Type B pancreatic cell (in vitro differentiated cells): ENCODE results near the gene NCKAP1. TPM values are rescaled to one million over a fixed set of nuclear protein-coding genes. Genes with fewer than 3 reads are reported as not detected.

Experiments
- DNase-seq: peaks from one replicate; pipeline ENCODE4 v3.0.0; 2021; ENCODE audit warnings: mixed read lengths; ENCODE audit not compliant: unreplicated experiment; ENCODE audit errors: extremely low spot score
- H3K27ac Mint-ChIP-seq: 2 replicates; pipeline ENCODE4 v1.8.0; 2021; ENCODE audit warnings: mild to moderate bottlenecking, mixed read lengths
- H3K27me3 Mint-ChIP-seq: 2 replicates; pipeline ENCODE4 v1.8.0; 2021; ENCODE audit warnings: mixed read lengths
- H3K36me3 Mint-ChIP-seq: 2 replicates; pipeline ENCODE4 v1.8.0; 2021; ENCODE audit warnings: mixed read lengths
- H3K4me1 Mint-ChIP-seq: one replicate; pipeline ENCODE4 v1.8.0; 2021; ENCODE audit warnings: mixed read lengths; ENCODE audit not compliant: unreplicated experiment
- H3K4me3 Mint-ChIP-seq: 2 replicates; pipeline ENCODE4 v1.8.0; 2021; ENCODE audit warnings: mild to moderate bottlenecking, mixed read lengths
- H3K9me3 Mint-ChIP-seq: 2 replicates; pipeline ENCODE4 v1.8.0; 2021; ENCODE audit warnings: mixed read lengths
- total RNA-seq: library from RNA; stranded (reverse); gene quantifications from 2 replicates; pipeline ENCODE4 v1.2.1, GENCODE V29; 2021; ENCODE audit warnings: low replicate concordance
- TF ChIP-seq, protein P1 (sequence below): fragments of 200-600 bp; sonication (generic); conservative IDR thresholded peaks from 2 replicates; pipeline ENCODE4 v1.5.0; 2021; ENCODE audit warnings: antibody characterized with exemption, mild to moderate bottlenecking

The NCKAP1 gene
- total RNA-seq, 1 donor from 2014 or later = 104 TPM

DNA sequence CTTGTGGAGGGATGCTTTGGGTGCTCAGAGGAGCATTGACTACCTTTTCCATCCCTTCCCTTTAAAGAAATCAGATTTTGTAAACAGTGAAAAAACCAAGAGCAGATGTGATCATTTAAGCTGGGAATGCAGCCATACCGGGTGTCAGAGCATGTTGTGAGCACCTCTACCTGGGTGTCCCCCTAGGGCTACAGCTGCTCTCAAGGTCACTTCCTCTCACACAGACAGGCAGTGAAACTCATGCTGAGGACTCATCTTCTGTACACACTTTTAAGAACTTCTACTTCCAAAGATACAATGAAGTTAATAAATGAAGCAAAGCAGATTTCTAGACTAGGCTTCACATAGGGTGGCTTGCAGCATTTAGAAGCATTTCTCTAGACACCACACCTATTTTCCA is 123.4 kb downstream of the NCKAP1 start:
- peaks cover 59% of the 10 kb centered on the region for H3K36me3 Mint-ChIP-seq
- peaks cover 21% of the 10 kb centered on the region for H3K4me1 Mint-ChIP-seq
- H3K4me3 Mint-ChIP-seq = no peak overlapping the region
- H3K9me3 Mint-ChIP-seq = no peaks in the 10 kb centered on the region
- TF ChIP-seq, protein P1, sequence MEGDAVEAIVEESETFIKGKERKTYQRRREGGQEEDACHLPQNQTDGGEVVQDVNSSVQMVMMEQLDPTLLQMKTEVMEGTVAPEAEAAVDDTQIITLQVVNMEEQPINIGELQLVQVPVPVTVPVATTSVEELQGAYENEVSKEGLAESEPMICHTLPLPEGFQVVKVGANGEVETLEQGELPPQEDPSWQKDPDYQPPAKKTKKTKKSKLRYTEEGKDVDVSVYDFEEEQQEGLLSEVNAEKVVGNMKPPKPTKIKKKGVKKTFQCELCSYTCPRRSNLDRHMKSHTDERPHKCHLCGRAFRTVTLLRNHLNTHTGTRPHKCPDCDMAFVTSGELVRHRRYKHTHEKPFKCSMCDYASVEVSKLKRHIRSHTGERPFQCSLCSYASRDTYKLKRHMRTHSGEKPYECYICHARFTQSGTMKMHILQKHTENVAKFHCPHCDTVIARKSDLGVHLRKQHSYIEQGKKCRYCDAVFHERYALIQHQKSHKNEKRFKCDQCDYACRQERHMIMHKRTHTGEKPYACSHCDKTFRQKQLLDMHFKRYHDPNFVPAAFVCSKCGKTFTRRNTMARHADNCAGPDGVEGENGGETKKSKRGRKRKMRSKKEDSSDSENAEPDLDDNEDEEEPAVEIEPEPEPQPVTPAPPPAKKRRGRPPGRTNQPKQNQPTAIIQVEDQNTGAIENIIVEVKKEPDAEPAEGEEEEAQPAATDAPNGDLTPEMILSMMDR = no peak
- DNase-seq = no peak
- no peaks in the 10 kb centered on the region for H3K27me3 Mint-ChIP-seq
- no peak overlapping the region for H3K27ac Mint-ChIP-seq

DNA sequence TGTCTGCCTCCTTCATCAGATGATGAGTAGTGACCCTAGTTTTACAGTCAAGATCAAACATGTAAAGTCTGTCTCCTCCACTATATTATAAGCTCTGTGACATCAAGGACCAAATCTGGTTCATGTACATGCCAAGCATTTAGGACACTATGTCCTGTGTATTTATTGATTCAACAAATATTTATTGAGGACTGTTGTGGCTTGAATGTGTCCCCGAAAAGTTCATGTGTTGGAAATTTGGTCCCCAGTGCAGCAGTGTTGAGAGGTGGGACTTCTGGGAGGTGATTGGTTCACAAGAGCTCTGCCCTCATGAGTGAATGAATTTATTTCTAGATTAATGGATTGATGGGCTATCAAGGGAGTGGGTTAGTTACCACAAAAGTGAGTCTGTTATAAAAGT is 125.2 kb downstream of the NCKAP1 start:
- Mint-ChIP-seq H3K9me3 (no peaks in the 10 kb centered on the region), H3K27ac (no peak overlapping the region), H3K4me1 (peaks cover 21% of the 10 kb centered on the region), H3K36me3 (peaks cover 60% of the 10 kb centered on the region), H3K27me3 (no peaks in the 10 kb centered on the region), H3K4me3 (no peak overlapping the region)
- TF ChIP-seq, protein P1 = no peak
- no peak for DNase-seq

DNA sequence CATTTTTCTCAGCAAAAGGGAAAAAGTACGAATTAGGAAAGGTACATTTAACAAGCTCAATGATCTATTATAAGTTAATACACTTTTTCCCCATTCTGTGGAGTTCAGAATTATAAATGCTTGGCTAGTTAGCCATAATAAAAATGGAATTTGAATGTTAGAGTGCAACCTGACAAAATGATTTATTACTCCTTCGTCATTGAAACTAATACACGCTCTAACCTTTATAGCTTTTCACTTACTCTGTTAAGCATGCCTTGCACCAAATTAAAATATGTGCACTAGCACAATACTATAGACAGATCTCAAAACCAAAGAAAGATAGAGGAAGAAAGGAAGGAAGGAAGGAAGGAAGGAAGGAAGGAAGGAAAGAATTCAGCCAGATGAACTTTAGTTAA is 125.7 kb downstream of the NCKAP1 start:
- Mint-ChIP-seq H3K4me3 (no peak overlapping the region), H3K4me1 (peaks cover 22% of the 10 kb centered on the region), H3K27me3 (no peaks in the 10 kb centered on the region), H3K36me3 (peaks cover 58% of the 10 kb centered on the region), H3K9me3 (no peaks in the 10 kb centered on the region), H3K27ac (peak overlapping the region; percentile 35)
- DNase-seq = no peak
- TF ChIP-seq, protein P1 = no peak

DNA sequence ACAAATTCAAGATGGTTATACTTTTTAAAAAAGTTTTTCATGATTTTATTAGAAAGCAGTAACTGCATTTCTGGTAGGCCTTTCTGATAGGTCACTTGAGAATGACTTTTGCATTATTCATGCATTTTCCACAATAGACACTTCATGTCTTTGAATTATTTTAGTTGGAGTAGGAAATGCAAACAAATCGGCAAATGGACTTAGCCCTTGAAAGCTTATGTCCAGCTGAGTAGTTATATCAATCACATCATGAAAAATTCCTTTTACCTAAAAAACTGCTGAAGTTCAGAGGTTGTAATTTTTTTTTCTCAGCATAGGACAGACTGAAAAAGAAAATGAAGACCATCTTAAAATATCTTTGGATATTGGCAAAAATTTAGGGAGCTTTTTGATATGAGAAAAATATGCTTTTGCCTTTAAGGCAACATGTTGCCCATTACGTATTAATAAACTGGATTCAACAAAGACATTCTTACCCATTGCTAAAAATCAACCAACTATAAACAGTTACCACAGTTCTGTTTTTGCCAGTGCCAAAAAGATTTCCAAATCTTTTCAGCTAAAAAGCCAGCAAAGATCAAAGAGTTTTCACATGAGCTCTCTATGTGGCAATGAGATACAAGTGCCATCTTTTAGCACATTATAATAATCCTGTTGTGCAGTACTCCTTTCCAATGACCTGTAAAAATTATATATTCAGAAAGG is 126.3 kb downstream of the NCKAP1 start:
- TF ChIP-seq, protein P1 = no peak
- DNase-seq = no peak
- Mint-ChIP-seq H3K4me1 (peaks cover 27% of the 10 kb centered on the region), H3K36me3 (peaks cover 58% of the 10 kb centered on the region), H3K4me3 (no peak overlapping the region), H3K27ac (no peak overlapping the region), H3K27me3 (no peaks in the 10 kb centered on the region), H3K9me3 (no peaks in the 10 kb centered on the region)

DNA sequence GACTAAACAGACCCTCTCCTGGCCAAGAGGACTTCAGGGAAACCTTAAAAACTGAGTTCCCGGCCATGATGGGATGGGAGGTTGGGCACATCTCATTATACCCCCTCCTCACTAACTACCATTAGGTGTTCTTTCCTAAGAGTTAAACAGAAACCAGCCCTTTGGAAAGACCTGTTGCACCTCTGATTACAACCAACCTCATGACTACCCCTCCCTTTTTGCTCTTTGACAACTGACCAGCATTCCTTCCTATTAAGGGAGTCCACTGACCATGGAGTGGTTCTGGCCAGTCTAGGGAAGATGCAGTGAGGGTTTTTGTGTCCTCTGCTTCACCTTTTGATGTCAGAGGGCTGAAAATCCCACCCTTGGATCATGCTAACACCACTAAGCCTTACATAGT is 127.3 kb downstream of the NCKAP1 start:
- Mint-ChIP-seq H3K4me3 (no peak overlapping the region), H3K9me3 (no peaks in the 10 kb centered on the region), H3K27me3 (no peaks in the 10 kb centered on the region), H3K27ac (no peak overlapping the region), H3K36me3 (peaks cover 51% of the 10 kb centered on the region), H3K4me1 (peaks cover 30% of the 10 kb centered on the region)
- DNase-seq = no peak
- TF ChIP-seq, protein P1 = no peak
